Cardiac muscle cell (in vitro differentiated cells and primary cell): ENCODE measurements around the gene HOXA7. TPM values are rescaled to one million over a fixed set of nuclear protein-coding genes. Genes with fewer than 3 reads are reported as not detected.

ENCODE experiments used
- DNase-seq, 2 donors: peaks; one replicate each; pipeline versions ENCODE4 v3.0.0 to v3.0.0-alpha.2; 2010 to 2017; ENCODE audit warnings: low read depth in 1 of 2, low spot score in 1 of 2
- H3K27ac ChIP-seq: fragments of 200-600 bp; sonication (generic); 2 replicates; pipeline ENCODE4 v1.5.1; 2016
- H3K27me3 ChIP-seq: fragments of 200-600 bp; sonication (generic); 2 replicates; pipeline ENCODE4 v1.6.0; 2016; ENCODE audit warnings: control low read depth
- H3K36me3 ChIP-seq: fragments of 200-600 bp; sonication (generic); 2 replicates; pipeline ENCODE4 v1.5.1; 2016; ENCODE audit warnings: control low read depth
- H3K4me1 ChIP-seq: fragments of 200-600 bp; sonication (generic); 2 replicates; pipeline ENCODE4 v1.8.1; 2017; ENCODE audit warnings: low read depth, mild to moderate bottlenecking, mixed run types
- H3K4me3 ChIP-seq: fragments of 200-600 bp; sonication (generic); 2 replicates; pipeline ENCODE4 v1.5.1; 2016; ENCODE audit warnings: mild to moderate bottlenecking
- H3K9me3 ChIP-seq: fragments of 200-600 bp; sonication (generic); 2 replicates; pipeline ENCODE4 v1.5.1; 2017; ENCODE audit warnings: low read depth, mild to moderate bottlenecking, control low read depth
- CTCF ChIP-seq: IDR thresholded peaks from 2 replicates; pipeline ENCODE4 v1.5.1; 2012; ENCODE audit warnings: low read depth, mild to moderate bottlenecking, low read length
- polyA plus RNA-seq: library from polyadenylated mRNA; unstranded; fragments of >200 nt; fragmentation: Nextera tagmentation; extraction: Ambion mirVana; gene quantifications from 2 replicates; pipeline ENCODE4 v1.2.1, GENCODE V29; 2016
- total RNA-seq: library from RNA; depleted of rRNA; stranded (reverse); fragments of >200 nt; gene quantifications from 2 replicates; pipeline ENCODE4 v1.2.3, GENCODE V29; 2016

HOXA7 gene
- total and polyA plus RNA-seq, 2 experiments from 2014 or later, result not detected

DNA sequence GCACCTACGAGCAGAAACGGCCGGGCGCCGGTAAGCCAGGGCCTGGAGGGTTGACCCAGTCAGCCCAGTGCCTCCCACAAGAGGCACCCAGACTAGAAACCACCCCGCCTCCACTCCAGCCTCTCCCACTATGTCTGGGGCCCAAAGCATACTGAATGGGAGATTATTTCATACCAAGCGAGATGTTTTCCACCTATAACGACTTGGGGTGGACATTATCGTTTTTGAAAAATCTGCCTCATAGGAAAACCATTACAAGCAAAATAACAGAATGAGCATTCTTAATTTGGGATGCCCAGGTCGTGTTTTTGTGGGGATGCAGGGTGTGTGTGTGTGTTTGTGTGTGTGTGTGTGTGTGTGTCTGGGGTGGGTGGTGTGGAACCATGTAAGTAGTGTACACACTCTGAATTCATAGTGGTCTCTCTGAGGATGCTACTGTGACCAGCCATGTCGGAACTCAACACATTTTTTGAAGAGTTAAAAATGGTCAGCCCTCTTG lies 10.5 kb downstream of the HOXA7 start:
- Histone ChIP-seq H3K4me1 (no peaks in the 10 kb centered on the region), H3K27ac (no peak overlapping the region), H3K4me3 (no peak overlapping the region), H3K27me3 (peaks cover 100% of the 10 kb centered on the region), H3K36me3 (no peaks in the 10 kb centered on the region), H3K9me3 (no peaks in the 10 kb centered on the region)
- DNase-seq, result no peak
- TF ChIP-seq CTCF, result no peak

DNA sequence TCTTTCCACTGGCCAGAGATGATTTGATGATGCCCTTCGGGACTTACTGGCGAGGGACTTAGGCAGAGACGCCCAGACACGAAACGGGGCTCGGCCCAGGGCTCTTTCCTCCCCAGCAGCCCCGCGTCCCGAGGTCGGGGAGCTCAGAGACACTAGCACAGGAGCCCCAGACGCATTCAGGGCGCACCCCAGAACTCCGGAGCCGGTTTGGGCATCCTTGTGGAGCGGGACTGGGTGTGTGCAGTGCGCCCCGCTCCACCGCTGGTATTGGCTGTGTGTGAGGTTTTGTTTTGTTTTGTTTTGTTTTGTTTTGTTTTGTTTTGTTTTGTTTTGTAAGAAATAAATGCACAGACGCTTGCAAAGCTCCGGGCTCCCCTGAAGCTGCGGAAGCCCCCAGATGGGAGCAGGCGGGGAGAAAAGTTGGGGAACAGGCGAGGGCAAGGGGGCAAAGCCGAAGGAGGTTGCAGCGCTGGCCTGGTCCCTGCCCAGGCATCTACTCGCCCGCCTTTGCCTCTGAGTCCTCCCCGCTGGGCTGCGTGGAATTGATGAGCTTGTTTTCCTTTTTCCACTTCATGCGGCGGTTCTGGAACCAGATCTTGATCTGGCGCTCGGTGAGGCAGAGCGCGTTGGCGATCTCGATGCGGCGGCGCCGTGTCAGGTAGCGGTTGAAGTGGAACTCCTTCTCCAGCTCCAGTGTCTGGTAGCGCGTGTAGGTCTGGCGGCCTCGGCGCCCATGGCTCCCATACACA lies 11.1 kb downstream of the HOXA7 start:
- H3K36me3 ChIP-seq, result no peaks in the 10 kb centered on the region
- H3K4me1 ChIP-seq, result no peaks in the 10 kb centered on the region
- no peak overlapping the region for H3K27ac ChIP-seq
- TF ChIP-seq CTCF, result no peak
- peaks cover 100% of the 10 kb centered on the region for H3K27me3 ChIP-seq
- DNase-seq, result no peak
- H3K9me3 ChIP-seq, result no peaks in the 10 kb centered on the region
- H3K4me3 ChIP-seq, result no peak overlapping the region

GRCh38 chr7:27144781-27145164 lies 11.7 kb downstream of the HOXA7 start:
- Histone ChIP-seq H3K36me3 (no peaks in the 10 kb centered on the region), H3K4me3 (no peak overlapping the region), H3K27me3 (peaks cover 100% of the 10 kb centered on the region), H3K9me3 (no peaks in the 10 kb centered on the region), H3K4me1 (no peaks in the 10 kb centered on the region), H3K27ac (no peak overlapping the region)
- TF ChIP-seq CTCF, result no peak
- no peak for DNase-seq

DNA sequence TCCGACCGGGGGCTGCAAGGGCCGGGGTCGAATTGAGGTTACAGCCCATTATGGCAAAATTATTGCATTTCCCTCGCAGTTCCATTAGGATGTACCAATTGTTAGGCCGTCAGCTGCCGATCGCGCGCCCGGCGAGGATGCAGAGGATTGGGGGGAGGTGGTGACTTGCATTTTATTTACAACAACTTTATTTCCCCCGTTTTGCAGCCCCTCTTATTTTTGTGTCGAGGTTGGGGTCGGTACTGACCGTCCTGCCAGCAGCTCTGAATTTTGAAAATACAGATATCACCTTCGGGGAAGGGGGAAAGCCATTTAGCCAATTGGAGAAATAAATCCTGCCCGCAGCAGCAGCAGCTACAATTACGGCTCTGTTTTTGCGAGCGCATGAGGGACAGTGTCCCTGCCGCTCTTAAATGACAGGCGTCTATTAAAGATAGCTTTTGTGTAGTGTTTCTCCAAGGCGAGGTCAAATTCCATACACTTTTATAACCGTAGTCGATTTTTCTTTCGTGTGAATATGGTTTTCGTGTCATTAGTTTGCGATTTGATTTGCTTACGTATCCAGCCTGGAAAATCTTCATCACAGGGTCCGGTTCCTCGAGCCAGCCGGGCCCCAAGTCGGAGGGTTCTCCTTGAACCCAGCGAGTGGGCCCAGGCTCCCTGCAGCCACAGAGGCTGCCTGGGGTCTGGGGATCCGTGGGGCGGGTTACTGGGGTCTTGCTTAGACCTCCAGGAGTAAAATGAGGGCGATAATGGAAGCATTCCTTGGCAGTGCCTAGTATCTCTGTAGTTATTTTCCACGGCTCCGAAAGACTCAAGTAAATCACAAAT lies 12.3 kb downstream of the HOXA7 start:
- Histone ChIP-seq H3K36me3 (no peaks in the 10 kb centered on the region), H3K27me3 (peaks cover 100% of the 10 kb centered on the region), H3K4me3 (no peak overlapping the region), H3K27ac (no peak overlapping the region), H3K4me1 (peaks cover 4% of the 10 kb centered on the region), H3K9me3 (no peaks in the 10 kb centered on the region)
- no peak for DNase-seq
- TF ChIP-seq CTCF, result no peak

GRCh38 chr7:27143023-27143949 lies 13.2 kb downstream of the HOXA7 start, which contains the start of gene HOXA5:
HOXA5 (minus strand) TSS chr7:27143681; CDS start chr7:27143607, 74 bp downstream.
- Histone ChIP-seq H3K36me3 (no peaks in the 10 kb centered on the region), H3K4me3 (peak within 1 kb of the TSS; percentile 19), H3K4me1 (peaks cover 4% of the 10 kb centered on the region), H3K27ac (no peak within 1 kb of the TSS), H3K27me3 (peaks cover 100% of the 10 kb centered on the region), H3K9me3 (no peaks in the 10 kb centered on the region)
- TF ChIP-seq CTCF, result peak; percentile 42
- DNase-seq, result peak in 1 of 2 donors; percentile 40
